ENCODE data around the gene NOTCH1.

- TF ChIP-seq GATA2 (IDR thresholded peaks at IDR 0.05; ENCODE audit: low read depth, low read length) (no peak), GATA3 (IDR thresholded peaks at IDR 0.05; ENCODE audit: low read depth, low read length) (no peak)
Measured at GRCh38 chr9:136578626-136578914, 32.7 kb upstream of the NOTCH1 start.
